DND-41 (cell line): ENCODE data around the gene PHYHIPL.

ENCODE experiments used
- ATAC-seq: fragments of 200-7000 bp; cut with Tn5 transposase; 3 replicates; pipeline ENCODE4 v1.9.1; 2021; ENCODE audit warnings: low read depth; ENCODE audit not compliant: insufficient read depth
- DNase-seq: peaks from one replicate; pipeline ENCODE4 v3.0.0-alpha.2; 2020
- H2AFZ ChIP-seq: 2 replicates; pipeline ENCODE4 v1.6.0; 2012; ENCODE audit warnings: low read depth, low read length
- H3K27ac ChIP-seq: 2 replicates; pipeline ENCODE4 v1.5.1; 2012; ENCODE audit warnings: low read length, inconsistent platforms
- H3K27me3 ChIP-seq: fragments of 200-600 bp; sonication (generic); 2 replicates; pipeline ENCODE4 v1.6.0; 2012; ENCODE audit warnings: low read length, mild to moderate bottlenecking, inconsistent platforms; ENCODE audit not compliant: insufficient read depth, poor library complexity
- H3K36me3 ChIP-seq: 2 replicates; pipeline ENCODE4 v1.5.1; 2012; ENCODE audit warnings: low read length, inconsistent platforms; ENCODE audit not compliant: insufficient read depth
- H3K4me1 ChIP-seq: 2 replicates; pipeline ENCODE4 v1.5.1; 2012; ENCODE audit warnings: mild to moderate bottlenecking, low read length; ENCODE audit not compliant: insufficient read depth
- H3K4me2 ChIP-seq: 2 replicates; pipeline ENCODE4 v1.6.0; 2012; ENCODE audit warnings: mild to moderate bottlenecking, moderate library complexity, low read length, inconsistent platforms; ENCODE audit not compliant: insufficient read depth
- H3K4me3 ChIP-seq, 2 experiments: fragments of 200-600 bp in 1 of 2; shearing (Covaris generic) in 1 of 2; 2 replicates each; pipeline ENCODE4 v1.5.1; 2012 to 2016; ENCODE audit warnings: inconsistent platforms in 2 of 2, low read length in 2 of 2, mild to moderate bottlenecking in 2 of 2, low read depth in 1 of 2, moderate library complexity in 1 of 2
- H3K79me2 ChIP-seq: 2 replicates; pipeline ENCODE4 v1.6.0; 2012; ENCODE audit warnings: low read length, inconsistent platforms; ENCODE audit not compliant: insufficient read depth
- H3K9ac ChIP-seq: 2 replicates; pipeline ENCODE4 v1.6.0; 2012; ENCODE audit warnings: low read depth, mild to moderate bottlenecking, inconsistent platforms, low read length, moderate library complexity
- H3K9me3 ChIP-seq: 2 replicates; pipeline ENCODE4 v1.5.1; 2012; ENCODE audit warnings: low read length, moderate library complexity, mild to moderate bottlenecking, inconsistent platforms; ENCODE audit not compliant: insufficient read depth, severe bottlenecking
- H4K20me1 ChIP-seq: 2 replicates; pipeline ENCODE4 v1.6.0; 2012; ENCODE audit warnings: low read length; ENCODE audit not compliant: insufficient read depth
- EZH2 ChIP-seq: IDR thresholded peaks from 3 replicates; pipeline ENCODE4 v1.6.1; 2012; ENCODE audit warnings: borderline replicate concordance, low read depth, mild to moderate bottlenecking, moderate library complexity, low read length, inconsistent platforms; ENCODE audit not compliant: severe bottlenecking
- TF ChIP-seq, protein P1 (sequence below): IDR thresholded peaks from 2 replicates; pipeline ENCODE4 v1.5.1; 2012; ENCODE audit warnings: borderline replicate concordance, low read length, moderate library complexity, mild to moderate bottlenecking; ENCODE audit not compliant: poor library complexity, severe bottlenecking; ENCODE audit errors: extremely low read depth

The PHYHIPL gene

GRCh38 chr10:59285848-59286247 is 109.4 kb downstream of the PHYHIPL start:
- Histone ChIP-seq H2AFZ (no peak overlapping the region), H3K36me3 (no peaks in the 10 kb centered on the region), H3K4me1 (no peaks in the 10 kb centered on the region), H3K4me3 (no peak overlapping the region), H3K4me2 (no peak overlapping the region), H4K20me1 (no peaks in the 10 kb centered on the region), H3K9ac (no peak overlapping the region), H3K27ac (no peak overlapping the region), H3K79me2 (no peaks in the 10 kb centered on the region), H3K27me3 (no peaks in the 10 kb centered on the region), H3K9me3 (no peaks in the 10 kb centered on the region)
- ATAC-seq (no peak), DNase-seq (no peak)
- TF ChIP-seq, protein P1, sequence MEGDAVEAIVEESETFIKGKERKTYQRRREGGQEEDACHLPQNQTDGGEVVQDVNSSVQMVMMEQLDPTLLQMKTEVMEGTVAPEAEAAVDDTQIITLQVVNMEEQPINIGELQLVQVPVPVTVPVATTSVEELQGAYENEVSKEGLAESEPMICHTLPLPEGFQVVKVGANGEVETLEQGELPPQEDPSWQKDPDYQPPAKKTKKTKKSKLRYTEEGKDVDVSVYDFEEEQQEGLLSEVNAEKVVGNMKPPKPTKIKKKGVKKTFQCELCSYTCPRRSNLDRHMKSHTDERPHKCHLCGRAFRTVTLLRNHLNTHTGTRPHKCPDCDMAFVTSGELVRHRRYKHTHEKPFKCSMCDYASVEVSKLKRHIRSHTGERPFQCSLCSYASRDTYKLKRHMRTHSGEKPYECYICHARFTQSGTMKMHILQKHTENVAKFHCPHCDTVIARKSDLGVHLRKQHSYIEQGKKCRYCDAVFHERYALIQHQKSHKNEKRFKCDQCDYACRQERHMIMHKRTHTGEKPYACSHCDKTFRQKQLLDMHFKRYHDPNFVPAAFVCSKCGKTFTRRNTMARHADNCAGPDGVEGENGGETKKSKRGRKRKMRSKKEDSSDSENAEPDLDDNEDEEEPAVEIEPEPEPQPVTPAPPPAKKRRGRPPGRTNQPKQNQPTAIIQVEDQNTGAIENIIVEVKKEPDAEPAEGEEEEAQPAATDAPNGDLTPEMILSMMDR, result no peak
- TF ChIP-seq EZH2, result no peak

GRCh38 chr10:59287587-59288255 is 111.3 kb downstream of the PHYHIPL start:
- no peak overlapping the region for H3K4me3 ChIP-seq
- DNase-seq (no peak), ATAC-seq (no peak)
- H3K36me3 ChIP-seq, result no peaks in the 10 kb centered on the region
- H3K9me3 ChIP-seq, result no peaks in the 10 kb centered on the region
- H4K20me1 ChIP-seq, result no peaks in the 10 kb centered on the region
- H3K4me1 ChIP-seq, result no peaks in the 10 kb centered on the region
- H2AFZ ChIP-seq, result no peak overlapping the region
- no peak overlapping the region for H3K9ac ChIP-seq
- no peaks in the 10 kb centered on the region for H3K27me3 ChIP-seq
- H3K79me2 ChIP-seq, result no peaks in the 10 kb centered on the region
- H3K27ac ChIP-seq, result no peak overlapping the region
- TF ChIP-seq EZH2, result no peak
- TF ChIP-seq, protein P1, result no peak
- H3K4me2 ChIP-seq, result no peak overlapping the region

- no peaks in the 10 kb centered on the region for H3K27me3 ChIP-seq
- H3K9me3 ChIP-seq, result no peaks in the 10 kb centered on the region
- no peak overlapping the region for H3K9ac ChIP-seq
- DNase-seq (no peak), ATAC-seq (no peak)
- no peaks in the 10 kb centered on the region for H3K36me3 ChIP-seq
- no peak overlapping the region for H3K27ac ChIP-seq
- H3K4me2 ChIP-seq, result no peak overlapping the region
- H4K20me1 ChIP-seq, result no peaks in the 10 kb centered on the region
- H2AFZ ChIP-seq, result no peak overlapping the region
- TF ChIP-seq EZH2, result no peak
- TF ChIP-seq, protein P1, result no peak
- no peaks in the 10 kb centered on the region for H3K79me2 ChIP-seq
- no peak overlapping the region for H3K4me3 ChIP-seq
- no peaks in the 10 kb centered on the region for H3K4me1 ChIP-seq
Observed at GRCh38 chr10:59289853-59290252, 113.4 kb downstream of the PHYHIPL start.
